LNCAP (cell line): Measurements from ENCODE around the gene BPIFA3.

ENCODE experiments used
- TF ChIP-seq, protein P1 (sequence below): fragments of 450-650 bp; IDR thresholded peaks from 2 replicates; pipeline ENCODE4 v1.5.1; 2017; ENCODE audit warnings: mild to moderate bottlenecking

BPIFA3 gene

DNA sequence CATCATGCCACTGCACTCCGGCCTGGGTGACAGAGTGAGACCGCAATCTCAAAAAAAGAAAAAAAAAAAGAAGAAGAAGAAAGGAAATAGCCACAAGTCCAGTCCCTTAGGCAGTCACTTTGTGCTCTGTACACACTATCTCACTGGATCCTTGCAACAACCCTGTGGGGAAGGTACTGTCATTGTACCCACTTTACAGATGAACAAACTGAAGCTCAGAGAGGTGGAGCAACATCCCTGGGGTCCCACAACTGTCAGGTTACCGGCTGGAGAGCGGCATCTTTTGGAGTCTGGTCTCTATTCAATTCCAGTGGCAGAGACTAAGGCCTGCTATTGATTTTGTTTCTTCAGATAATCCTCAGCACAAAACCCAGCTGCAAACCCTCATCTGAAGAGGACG lies 37.0 kb upstream of the BPIFA3 start:
- TF ChIP-seq, protein P1, sequence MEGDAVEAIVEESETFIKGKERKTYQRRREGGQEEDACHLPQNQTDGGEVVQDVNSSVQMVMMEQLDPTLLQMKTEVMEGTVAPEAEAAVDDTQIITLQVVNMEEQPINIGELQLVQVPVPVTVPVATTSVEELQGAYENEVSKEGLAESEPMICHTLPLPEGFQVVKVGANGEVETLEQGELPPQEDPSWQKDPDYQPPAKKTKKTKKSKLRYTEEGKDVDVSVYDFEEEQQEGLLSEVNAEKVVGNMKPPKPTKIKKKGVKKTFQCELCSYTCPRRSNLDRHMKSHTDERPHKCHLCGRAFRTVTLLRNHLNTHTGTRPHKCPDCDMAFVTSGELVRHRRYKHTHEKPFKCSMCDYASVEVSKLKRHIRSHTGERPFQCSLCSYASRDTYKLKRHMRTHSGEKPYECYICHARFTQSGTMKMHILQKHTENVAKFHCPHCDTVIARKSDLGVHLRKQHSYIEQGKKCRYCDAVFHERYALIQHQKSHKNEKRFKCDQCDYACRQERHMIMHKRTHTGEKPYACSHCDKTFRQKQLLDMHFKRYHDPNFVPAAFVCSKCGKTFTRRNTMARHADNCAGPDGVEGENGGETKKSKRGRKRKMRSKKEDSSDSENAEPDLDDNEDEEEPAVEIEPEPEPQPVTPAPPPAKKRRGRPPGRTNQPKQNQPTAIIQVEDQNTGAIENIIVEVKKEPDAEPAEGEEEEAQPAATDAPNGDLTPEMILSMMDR: no peak

DNA sequence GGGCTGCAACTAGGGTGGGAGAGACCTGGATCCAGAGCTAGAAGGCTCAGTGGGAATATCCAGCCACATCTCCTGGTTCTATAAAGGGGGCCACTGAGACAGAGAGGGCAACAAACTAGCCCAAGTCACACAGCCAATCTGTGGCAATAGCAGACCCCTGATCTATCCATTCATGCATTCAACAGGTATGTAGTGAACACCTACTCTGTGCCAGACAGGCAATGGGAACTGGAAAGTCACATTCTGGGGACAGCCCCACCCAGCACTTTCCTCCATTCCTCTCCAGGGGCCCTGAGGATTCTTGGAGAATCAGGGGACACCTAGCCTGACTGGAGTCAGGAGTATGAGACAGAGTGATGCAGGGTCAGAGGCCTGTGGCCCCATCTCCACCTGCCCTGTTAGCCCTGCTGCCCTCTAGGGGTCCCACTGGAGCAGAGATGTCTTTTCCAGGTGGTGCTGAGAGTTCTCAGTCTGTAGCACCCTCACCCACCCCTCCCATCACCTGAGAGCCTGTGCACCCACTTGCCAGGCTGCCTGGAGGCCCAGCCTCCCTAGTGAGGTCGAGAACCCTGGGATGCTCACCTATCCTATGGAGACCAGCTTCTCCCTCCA lies 35.6 kb upstream of the BPIFA3 start:
- TF ChIP-seq, protein P1: no peak

DNA sequence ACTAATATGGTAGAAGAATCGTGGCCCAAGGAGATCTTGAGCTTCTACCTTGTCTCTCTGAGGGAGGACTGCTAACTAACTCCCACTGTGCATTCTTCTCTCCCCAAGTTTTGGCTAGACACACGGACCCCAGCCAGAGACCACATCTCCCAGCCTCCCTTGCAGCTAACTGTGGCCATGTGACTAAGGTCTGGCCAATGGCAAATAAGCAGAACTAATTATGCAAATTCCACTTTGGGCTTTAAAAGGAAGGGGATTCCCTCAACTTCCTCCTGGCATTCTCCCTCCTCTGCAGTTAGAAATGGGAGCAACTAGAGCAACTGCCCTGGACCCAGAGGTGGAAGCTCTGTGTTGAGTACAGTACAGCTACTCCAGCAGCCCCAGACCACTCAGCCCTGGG lies 33.8 kb upstream of the BPIFA3 start:
- TF ChIP-seq, protein P1: no peak

DNA sequence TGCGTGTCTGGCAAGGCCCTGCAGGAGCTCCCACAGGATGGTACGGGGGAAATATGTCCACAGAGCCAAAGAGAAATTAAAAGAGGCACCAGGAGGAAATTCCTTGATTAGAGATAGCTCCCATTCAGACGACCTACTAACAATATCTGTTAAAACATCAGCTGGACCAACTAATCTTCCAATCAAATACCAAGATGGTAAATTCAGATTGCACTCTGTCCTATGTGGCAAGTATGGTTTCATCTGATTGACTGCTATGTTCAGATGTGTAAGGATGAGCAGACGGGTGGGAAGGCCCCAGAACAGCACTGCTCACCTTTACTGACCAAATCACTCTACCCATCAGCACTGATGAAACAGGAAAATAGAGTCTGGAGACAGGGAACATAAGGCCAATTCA lies 29.7 kb upstream of the BPIFA3 start:
- TF ChIP-seq, protein P1: no peak

DNA sequence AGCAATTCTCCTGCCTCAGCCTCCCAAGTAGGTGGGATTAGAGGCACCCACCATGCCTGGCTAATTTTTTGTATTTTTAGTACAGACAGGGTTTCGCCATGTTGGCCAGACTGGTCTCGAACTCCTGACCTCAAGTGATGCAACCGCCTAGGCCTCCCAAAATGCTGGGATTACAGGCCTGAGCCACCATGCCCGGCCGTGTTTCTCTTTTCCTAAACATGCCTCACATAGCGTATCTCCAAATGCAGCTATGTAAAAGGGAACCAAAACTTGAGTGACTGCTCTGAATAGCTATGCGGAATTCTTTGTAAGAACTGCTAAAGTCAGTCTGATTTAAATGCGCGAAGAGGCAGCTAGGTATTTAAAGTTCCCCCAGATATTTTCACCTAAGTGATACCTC lies 28.7 kb upstream of the BPIFA3 start:
- TF ChIP-seq, protein P1: no peak

DNA sequence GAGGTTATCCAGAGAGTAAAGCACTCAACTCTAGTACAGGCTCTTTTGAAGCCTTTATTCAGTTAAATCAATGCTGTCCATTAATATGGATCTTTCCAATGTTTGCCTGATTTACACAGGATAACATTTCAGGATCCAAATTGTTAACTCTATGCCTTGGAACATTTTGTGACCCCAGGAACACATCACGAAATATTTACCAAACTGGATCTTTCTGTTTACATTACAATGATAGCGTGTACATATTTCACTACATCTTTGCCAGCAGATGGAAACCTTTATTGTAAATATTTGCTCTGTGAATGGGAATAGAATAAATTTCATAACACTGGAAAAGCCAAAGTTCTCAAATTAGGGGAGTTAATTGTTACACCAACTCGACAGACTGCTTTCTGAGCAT lies 25.7 kb upstream of the BPIFA3 start:
- TF ChIP-seq, protein P1: no peak

DNA sequence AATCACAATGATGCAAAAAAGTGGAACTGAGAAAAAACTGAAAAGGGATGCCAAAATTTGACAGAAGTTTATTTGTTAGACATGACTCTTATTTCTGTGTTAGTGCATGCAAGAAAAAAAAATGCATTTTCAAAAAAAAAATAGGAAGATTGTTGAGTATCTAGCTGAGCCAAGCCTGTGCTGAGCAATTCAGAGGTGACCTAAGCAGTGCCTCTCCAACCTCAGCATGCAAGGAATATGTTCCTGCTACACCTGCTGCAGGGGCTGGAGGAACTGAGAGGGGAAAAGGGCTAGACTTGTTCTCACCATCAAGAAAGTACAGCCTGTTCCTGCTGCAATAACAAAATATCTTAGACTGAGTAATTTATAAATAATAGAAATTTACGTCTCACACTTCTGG lies 25.2 kb upstream of the BPIFA3 start:
- TF ChIP-seq, protein P1: no peak

DNA sequence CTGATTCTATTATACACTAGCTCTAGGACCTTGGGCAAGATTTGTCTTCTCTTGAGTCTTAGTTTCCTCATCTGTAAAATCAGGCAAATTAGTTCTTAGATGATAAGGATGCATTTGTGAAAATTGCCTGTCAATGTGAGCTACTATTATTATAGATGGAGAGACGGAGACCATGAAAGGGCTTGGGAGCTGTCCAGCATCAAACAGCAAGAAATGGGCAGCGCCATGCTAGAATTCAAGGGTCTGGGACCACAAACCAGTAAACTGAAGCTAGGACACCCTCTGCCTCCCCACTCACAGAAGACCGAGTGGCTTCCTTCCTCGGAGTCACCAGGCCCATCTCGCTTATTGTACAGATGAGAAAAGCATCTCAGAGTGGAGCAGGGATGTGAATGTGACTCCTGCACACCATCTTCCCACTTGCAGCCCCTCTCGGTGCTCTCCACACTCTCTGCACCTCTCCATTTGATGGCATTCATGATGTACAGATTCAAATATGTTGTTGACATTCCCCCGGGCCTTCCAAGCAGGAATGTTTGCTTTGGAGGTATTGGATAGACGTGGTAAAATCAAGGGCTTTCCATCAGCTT lies 24.1 kb upstream of the BPIFA3 start:
- TF ChIP-seq, protein P1: no peak
